Stimulated activated CD8-positive, alpha-beta memory T cell treated with anti-CD3 and anti-CD28 coated beads, Interleukin-4, amount 100 ng/mL, for 24 hours (primary cell): ENCODE measurements around the gene ADAMTS13.

Experiments used
- DNase-seq: peaks from one replicate; pipeline ENCODE4 v3.0.0-alpha.2; 2020; ENCODE audit warnings: low read depth

ADAMTS13 gene

GRCh38 chr9:133490865-133491655 is 68.9 kb downstream of the ADAMTS13 start:
- no peak for DNase-seq

- no peak for DNase-seq
These were observed 69.4 kb downstream of the ADAMTS13 start for GRCh38 chr9:133491656-133491925.

- no peak for DNase-seq
These were observed 70.2 kb downstream of the ADAMTS13 start for GRCh38 chr9:133492061-133493021.

GRCh38 chr9:133493428-133493827 is 71.3 kb downstream of the ADAMTS13 start:
- no peak for DNase-seq

- no peak for DNase-seq
These were observed 71.8 kb downstream of the ADAMTS13 start for GRCh38 chr9:133493845-133494540.

- no peak for DNase-seq
These were observed 72.6 kb downstream of the ADAMTS13 start for GRCh38 chr9:133494636-133495326.

- no peak for DNase-seq
These were observed 73.4 kb downstream of the ADAMTS13 start for GRCh38 chr9:133495327-133496293.

- DNase-seq, result no peak
These were observed 75.0 kb downstream of the ADAMTS13 start for GRCh38 chr9:133496861-133497842.

- no peak for DNase-seq
These were observed 77.1 kb downstream of the ADAMTS13 start for GRCh38 chr9:133499132-133499891.

- no peak for DNase-seq
These were observed 77.7 kb downstream of the ADAMTS13 start for GRCh38 chr9:133499892-133500270.

GRCh38 chr9:133502112-133502511 is 79.9 kb downstream of the ADAMTS13 start:
- no peak for DNase-seq

GRCh38 chr9:133505186-133505830 is 83.1 kb downstream of the ADAMTS13 start:
- DNase-seq, result no peak

GRCh38 chr9:133505901-133506652 is 83.9 kb downstream of the ADAMTS13 start:
- DNase-seq, result no peak

GRCh38 chr9:133506653-133507038 is 84.5 kb downstream of the ADAMTS13 start:
- no peak for DNase-seq

- no peak for DNase-seq
These were observed 85.2 kb downstream of the ADAMTS13 start for GRCh38 chr9:133507246-133507965.

GRCh38 chr9:133508046-133508445 is 85.9 kb downstream of the ADAMTS13 start:
- no peak for DNase-seq
